Spinal cord (tissue), 10 donors: Measurements from ENCODE around the gene SNRPD3. TPM values are rescaled to one million over a fixed set of nuclear protein-coding genes. Genes with fewer than 3 reads are reported as not detected.
"Not testable (repeated sequence)": the region's sequence is repeated elsewhere in the genome, so short reads cannot be mapped to it uniquely, and the experiment has no call there.

Experiments
- DNase-seq, 6 donors: peaks; one replicate each; pipeline versions ENCODE4 v3.0.0 to v3.0.0-alpha.2; 2013 to 2015; ENCODE audit warnings: low spot score in 6 of 6, low read depth in 4 of 6
- H3K27ac ChIP-seq: one replicate; pipeline ENCODE4 v1.5.1; 2013; ENCODE audit warnings: low read depth, low read length, control low read depth
- H3K27me3 ChIP-seq: one replicate; pipeline ENCODE4 v1.6.1; 2013; ENCODE audit warnings: low read length; ENCODE audit not compliant: control insufficient read depth, insufficient read depth
- H3K36me3 ChIP-seq: one replicate; pipeline ENCODE4 v1.6.1; 2013; ENCODE audit warnings: low read length; ENCODE audit not compliant: control insufficient read depth, insufficient read depth
- H3K4me1 ChIP-seq: one replicate; pipeline ENCODE4 v1.6.1; 2013; ENCODE audit warnings: low read length; ENCODE audit not compliant: control insufficient read depth, insufficient read depth
- H3K4me3 ChIP-seq: one replicate; pipeline ENCODE4 v1.5.1; 2013; ENCODE audit warnings: low read depth, low read length, control low read depth
- H3K9me3 ChIP-seq: one replicate; pipeline ENCODE4 v1.6.1; 2013; ENCODE audit warnings: low read length; ENCODE audit not compliant: control insufficient read depth, insufficient read depth
- WGBS: methylation state at CpG from one replicate; pipeline ENCODE4 v1.1.5; 2013; ENCODE audit warnings: missing lambda C conversion rate; ENCODE audit not compliant: insufficient coverage; 5-methylcytosine and 5-hydroxymethylcytosine counted together
- polyA plus RNA-seq, 2 donors: library from polyadenylated mRNA; unstranded; fragments of 120-200 nt; gene quantifications; one replicate each; pipeline ENCODE4 v1.2.1, GENCODE V29; 2013; ENCODE audit not compliant: insufficient read length in 2 of 2
- total RNA-seq, 2 donors: library from RNA; depleted of rRNA in 1 of 2; stranded (reverse); fragments of 120-200 nt in 1 of 2; fragments of >200 nt in 1 of 2; gene quantifications; one replicate each; pipeline versions ENCODE4 v1.2.3 to v1.2.4, GENCODE V29; 2013 to 2014
- donor health status: healthy.

The SNRPD3 gene
- total and polyA plus RNA-seq, 4 donors: 107 to 130 (median 129) TPM

DNA sequence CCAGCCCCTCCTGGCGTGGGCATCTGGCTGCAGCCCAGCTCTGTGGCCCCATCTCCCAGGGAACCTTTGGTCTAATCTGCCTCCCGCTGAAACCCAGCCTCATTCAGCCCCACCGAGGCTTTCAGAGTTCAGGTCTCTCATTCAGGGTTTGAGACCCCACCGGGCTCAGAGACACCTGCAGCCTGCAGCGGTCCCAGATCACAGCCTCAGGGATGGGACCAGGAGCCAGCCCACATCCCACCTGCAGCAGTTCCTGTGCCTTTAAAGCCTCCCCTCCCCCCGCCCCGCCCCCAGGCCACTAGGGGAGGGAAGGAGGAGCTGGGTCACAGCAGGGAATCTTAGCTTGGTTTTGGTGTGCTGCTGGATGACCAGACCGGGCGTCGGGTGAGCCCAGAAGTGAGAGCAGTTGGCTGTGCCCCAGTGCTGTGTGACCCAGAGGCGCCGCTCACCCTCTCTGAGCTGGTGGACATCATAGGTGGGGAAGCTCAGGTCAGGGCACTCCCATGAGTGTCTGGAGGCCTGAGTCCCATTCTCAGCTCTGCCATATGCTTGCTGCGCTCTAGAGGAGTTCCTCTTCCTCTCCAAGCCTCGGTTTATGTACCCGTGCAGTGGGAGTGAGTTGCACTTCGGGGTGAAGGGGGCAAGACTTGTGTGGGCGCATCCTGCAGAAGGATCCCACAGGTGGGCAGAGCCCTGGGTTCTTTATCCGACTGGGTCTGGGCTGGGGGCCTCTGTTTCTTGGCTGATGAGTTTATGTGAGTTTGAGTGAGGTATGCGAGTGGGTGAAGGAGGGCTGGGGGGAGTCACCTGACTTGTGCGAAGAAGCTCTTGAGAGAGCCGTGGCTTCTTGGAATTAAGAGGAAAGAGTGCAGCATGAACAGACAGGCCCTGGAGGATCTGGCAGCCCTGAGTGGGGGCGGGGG lies 47.3 kb downstream of the SNRPD3 start, which contains the start of gene GGT1:
Gene GGT1, plus strand, starts transcription at position 347 of the 923 bp plus-strand sequence. CDS start 7,889 bp downstream, outside the sequence.
- not testable (repeated sequence) for H3K9me3 ChIP-seq, H3K4me3 ChIP-seq, H3K27ac ChIP-seq, DNase-seq, H3K27me3 ChIP-seq, H3K36me3 ChIP-seq
- 58% methylated on average over 16 of the region's 22 CpGs for whole genome bisulfite sequencing
- H3K4me1 ChIP-seq: peaks cover 11% of the 10 kb centered on the region

GRCh38 chr22:24603770-24604629 lies 48.2 kb downstream of the SNRPD3 start:
- DNase-seq, H3K9me3 ChIP-seq, H3K27ac ChIP-seq, H3K36me3 ChIP-seq, H3K4me3 ChIP-seq, H3K27me3 ChIP-seq: not testable (repeated sequence)
- peaks cover 11% of the 10 kb centered on the region for H3K4me1 ChIP-seq
- WGBS: 37% methylated on average over 4 of the region's 18 CpGs

GRCh38 chr22:24606340-24606739 lies 50.5 kb downstream of the SNRPD3 start:
- H3K36me3 ChIP-seq, H3K4me3 ChIP-seq, H3K9me3 ChIP-seq, H3K27ac ChIP-seq, DNase-seq, H3K27me3 ChIP-seq, H3K4me1 ChIP-seq: not testable (repeated sequence)
- 65% methylated on average over 2 of the region's 2 CpGs for WGBS

DNA sequence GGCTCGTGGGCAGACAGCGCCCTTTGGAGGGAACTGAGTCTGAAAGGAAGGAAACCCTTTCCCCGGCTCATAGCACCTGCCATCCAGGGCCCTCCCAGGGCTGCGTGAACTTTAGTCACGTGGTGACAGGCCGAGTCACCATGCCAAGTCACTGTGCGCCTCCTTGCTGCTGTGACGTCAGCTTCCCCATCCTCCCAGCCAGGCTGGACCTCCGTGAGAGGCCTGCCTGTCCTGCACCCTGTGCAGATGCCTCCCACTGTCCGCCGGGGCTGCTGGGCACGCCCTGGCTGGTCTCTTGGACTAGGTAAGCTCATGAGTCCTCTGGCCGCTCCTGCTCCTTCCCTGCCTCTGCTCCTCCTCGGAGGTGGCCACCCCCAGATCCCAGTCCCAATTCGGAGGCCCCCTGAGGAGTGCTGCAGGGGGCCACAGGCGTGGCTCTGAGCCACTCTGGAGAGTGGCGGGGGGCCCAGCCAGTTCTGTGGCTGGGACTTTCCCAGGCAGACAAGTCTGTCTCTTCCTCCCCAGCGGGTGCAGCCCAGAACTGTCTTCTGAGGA lies 51.7 kb downstream of the SNRPD3 start:
- not testable (repeated sequence) for H3K4me1 ChIP-seq, H3K36me3 ChIP-seq, H3K27me3 ChIP-seq, H3K27ac ChIP-seq, H3K9me3 ChIP-seq, H3K4me3 ChIP-seq, DNase-seq
- 76% methylated on average over 17 of the region's 18 CpGs for WGBS

- not testable (repeated sequence) for H3K36me3 ChIP-seq, H3K9me3 ChIP-seq, H3K4me1 ChIP-seq, DNase-seq, H3K27me3 ChIP-seq, H3K27ac ChIP-seq, H3K4me3 ChIP-seq
- 96% methylated on average over 3 of the region's 6 CpGs for WGBS
Measured at GRCh38 chr22:24608327-24608726, 52.5 kb downstream of the SNRPD3 start.

GRCh38 chr22:24609888-24610287 lies 54.1 kb downstream of the SNRPD3 start:
- not testable (repeated sequence) for H3K27me3 ChIP-seq, H3K36me3 ChIP-seq, H3K9me3 ChIP-seq, H3K4me1 ChIP-seq, H3K27ac ChIP-seq, DNase-seq, H3K4me3 ChIP-seq
- no CpG with 5 or more reads among the region's 3 CpGs for WGBS

DNA sequence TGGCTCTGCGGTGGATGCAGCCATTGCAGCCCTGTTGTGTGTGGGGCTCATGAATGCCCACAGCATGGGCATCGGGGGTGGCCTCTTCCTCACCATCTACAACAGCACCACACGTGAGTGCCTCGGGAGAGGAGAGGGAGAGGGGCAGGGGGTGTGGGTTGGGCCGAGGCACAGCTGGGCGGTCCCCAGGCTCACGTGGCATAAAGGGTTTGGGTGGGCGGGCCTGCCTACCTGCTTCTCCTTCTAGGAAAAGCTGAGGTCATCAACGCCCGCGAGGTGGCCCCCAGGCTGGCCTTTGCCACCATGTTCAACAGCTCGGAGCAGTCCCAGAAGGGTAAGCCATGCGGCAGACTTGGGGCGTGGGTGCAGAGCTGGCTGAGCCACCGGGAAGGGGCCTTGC lies 59.0 kb downstream of the SNRPD3 start:
- not testable (repeated sequence) for H3K27ac ChIP-seq, H3K4me1 ChIP-seq, H3K9me3 ChIP-seq, H3K4me3 ChIP-seq, H3K27me3 ChIP-seq, H3K36me3 ChIP-seq, DNase-seq
- WGBS: 57% methylated on average over 6 of the region's 15 CpGs

- not testable (repeated sequence) for DNase-seq, H3K4me1 ChIP-seq
- WGBS: no CpG with 5 or more reads among the region's 5 CpGs
Measured at GRCh38 chr22:24621244-24621643, 65.4 kb downstream of the SNRPD3 start.

GRCh38 chr22:24622596-24622995 lies 66.8 kb downstream of the SNRPD3 start:
- 83% methylated on average over 1 of the region's 2 CpGs for WGBS
- not testable (repeated sequence) for H3K27me3 ChIP-seq, DNase-seq, H3K4me1 ChIP-seq, H3K4me3 ChIP-seq, H3K27ac ChIP-seq, H3K9me3 ChIP-seq, H3K36me3 ChIP-seq

More at GRCh38 chr22:24621244-24621643, 65.4 kb downstream of the SNRPD3 start:
- not testable (repeated sequence) for H3K36me3 ChIP-seq, H3K4me3 ChIP-seq, H3K27ac ChIP-seq, H3K27me3 ChIP-seq, H3K9me3 ChIP-seq
